GM12801 (cell line): Measurements from ENCODE around the gene NSMF.

Experiments
- TF ChIP-seq, protein P1 (sequence below): IDR thresholded peaks from one replicate; pipeline ENCODE4 v1.5.1; 2011; ENCODE audit warnings: control low read depth; ENCODE audit not compliant: insufficient read length; ENCODE audit errors: extremely low read depth

Gene NSMF

DNA sequence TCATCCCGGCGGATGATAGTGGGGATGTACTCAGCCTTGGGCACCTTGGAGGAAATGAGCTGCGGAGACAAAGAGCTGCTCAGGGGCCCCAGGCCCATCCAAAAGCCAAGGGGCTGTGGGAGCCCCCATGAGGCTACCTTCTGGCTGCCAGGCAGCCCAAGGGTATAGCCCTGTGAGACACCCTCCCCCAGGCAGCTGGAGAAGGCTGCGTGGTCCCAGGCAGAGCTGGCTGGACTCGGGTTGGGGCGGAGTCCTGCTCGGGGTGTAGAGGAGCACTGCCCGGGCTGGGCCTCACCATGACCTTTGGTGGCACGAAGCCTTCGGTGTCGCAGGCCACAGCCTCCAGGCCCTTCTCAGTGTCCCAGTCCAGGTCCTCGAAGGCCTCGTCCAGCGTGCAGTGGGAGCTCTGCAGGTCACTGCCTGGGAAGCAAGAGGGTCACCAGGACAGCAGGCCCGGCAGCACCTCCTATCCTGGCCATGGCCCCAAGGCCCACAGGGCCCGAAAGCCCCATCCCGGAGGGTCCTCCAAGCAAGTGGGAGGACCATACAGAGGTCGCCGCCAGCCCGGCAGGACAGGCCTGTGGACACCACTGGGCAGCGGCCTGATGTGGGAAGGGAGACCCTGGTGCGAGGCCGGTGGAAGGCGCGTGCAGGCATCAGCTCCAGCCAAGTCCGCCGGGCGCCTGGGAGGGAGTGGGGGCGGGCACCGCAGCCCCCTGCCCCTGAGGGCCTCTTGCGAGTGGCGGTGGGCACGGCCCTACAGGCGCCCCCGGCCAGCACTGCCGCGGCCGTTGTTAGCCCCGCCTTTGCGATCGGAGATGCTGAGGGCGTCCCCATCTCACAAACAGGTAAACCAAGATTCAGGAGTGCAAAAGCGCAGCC lies 6.1 kb downstream of the NSMF start:
- TF ChIP-seq, protein P1, sequence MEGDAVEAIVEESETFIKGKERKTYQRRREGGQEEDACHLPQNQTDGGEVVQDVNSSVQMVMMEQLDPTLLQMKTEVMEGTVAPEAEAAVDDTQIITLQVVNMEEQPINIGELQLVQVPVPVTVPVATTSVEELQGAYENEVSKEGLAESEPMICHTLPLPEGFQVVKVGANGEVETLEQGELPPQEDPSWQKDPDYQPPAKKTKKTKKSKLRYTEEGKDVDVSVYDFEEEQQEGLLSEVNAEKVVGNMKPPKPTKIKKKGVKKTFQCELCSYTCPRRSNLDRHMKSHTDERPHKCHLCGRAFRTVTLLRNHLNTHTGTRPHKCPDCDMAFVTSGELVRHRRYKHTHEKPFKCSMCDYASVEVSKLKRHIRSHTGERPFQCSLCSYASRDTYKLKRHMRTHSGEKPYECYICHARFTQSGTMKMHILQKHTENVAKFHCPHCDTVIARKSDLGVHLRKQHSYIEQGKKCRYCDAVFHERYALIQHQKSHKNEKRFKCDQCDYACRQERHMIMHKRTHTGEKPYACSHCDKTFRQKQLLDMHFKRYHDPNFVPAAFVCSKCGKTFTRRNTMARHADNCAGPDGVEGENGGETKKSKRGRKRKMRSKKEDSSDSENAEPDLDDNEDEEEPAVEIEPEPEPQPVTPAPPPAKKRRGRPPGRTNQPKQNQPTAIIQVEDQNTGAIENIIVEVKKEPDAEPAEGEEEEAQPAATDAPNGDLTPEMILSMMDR = no peak

DNA sequence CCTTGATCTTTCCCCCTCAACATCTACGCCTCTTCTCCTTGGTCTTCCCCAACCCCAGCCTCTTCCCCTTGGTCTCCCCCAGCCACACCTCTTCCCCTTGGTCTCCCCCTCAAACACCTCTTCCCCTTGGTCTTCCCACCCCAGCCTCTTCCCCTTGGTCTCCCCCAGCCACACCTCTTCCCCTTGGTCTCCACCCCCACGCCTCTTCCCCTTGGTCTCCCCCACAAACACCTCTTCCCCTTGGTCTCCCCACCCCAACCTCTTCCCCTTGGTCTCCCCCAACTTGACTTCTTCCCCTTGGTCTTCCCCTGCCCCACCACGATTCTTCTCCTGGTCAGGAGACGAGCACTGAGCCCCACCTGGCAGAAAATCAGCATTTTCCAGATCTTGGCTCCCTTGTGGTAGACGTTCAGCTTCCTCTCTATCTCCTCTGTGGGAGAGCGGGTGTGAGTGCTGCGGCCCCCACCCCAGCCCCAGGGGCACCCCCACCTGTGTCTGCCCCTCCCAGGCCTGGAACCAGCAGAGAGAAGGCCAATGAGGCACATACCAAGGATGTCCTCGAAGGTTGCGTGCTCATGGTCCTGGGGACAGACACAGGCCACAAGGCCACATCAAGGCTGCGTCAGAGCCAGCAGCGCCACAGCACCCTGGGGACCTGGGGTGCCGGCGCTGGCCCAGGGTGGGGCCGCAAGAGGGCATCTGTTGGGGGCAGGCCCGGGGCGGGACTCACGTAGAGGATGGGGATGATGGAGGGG lies 7.0 kb downstream of the NSMF start:
- TF ChIP-seq, protein P1 = no peak

DNA sequence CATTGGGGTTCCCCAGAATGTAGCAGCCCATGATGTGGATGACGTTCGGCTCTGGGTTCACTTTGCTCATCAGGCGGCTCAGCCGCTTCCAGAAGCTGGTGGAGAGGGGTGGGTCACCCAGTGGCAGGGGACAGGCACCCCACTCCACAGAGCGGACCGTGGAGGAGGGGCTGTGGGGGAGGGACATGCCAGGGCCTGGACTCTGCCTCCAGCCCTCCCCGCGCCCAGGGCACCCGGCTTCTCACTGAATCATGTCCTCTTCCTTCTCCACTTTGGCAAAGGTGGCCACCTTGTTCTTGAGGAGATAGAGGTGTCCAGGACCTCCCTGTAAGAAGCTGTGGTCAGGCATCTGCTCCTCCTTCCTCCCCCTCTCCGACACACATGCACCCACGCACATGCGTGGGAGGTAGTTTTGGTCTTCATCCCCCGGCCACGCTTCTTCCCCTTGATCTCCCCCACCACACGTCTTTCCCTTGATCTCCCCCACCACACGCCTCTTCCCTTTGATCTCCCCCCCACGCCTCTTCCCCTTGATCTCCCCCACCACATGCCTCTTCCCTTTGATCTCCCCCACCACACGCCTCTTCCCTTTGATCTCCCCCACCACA lies 9.1 kb downstream of the NSMF start:
- TF ChIP-seq, protein P1 = no peak

DNA sequence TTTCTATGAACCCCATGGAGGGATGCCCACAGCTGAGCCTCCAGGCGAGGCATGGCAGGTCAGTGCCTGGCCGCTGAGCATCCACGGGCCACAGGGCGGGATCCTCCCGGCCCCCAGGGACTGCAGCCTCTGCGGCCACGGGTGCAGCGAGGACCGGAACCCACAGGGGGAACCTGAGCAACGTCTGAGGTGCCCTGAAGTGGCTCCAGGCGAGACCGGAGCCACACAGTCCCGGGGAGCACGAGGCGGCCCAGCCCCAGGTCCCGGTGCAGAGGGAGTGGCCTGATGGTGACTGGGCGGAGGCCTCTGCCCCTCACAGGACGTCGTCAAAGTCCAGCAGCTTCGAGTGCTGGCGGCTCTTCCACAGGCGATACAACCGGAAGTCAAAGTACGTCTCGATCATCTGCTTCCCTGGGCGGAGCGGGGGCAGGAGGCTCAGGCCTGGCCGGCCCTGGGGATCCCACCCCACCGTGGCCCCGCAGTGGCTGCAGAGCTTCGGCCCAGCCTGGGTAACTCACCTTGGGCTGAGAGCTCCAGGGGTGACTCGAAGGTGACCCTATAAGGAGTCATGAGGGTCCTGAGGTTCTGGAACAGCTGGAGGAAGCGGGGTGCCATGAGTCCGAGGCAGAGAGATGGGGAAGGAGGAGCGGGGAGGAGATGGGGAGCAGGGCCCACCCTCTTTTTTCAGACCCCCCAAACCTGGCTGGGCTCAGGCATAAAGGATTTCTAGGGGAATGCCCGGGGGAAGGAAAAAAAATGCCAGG lies 9.9 kb downstream of the NSMF start:
- TF ChIP-seq, protein P1 = no peak

DNA sequence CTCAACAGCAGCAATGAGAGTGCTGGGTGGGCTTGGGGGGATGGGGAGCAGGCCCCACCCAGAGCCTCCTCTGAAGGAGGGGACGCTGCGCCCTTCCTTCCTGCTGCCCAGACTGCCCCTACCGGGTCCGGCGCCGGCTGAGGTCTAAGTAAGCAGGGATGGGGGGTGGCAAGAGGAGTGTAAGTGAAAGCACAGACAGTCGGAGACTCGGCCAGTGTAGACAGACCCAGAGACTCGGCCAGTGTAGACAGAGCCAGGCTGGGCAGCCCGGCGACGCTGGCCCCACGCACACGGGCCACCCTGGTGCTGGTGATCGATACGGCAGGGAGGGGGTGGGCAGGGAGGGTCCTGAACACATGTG lies 10.6 kb downstream of the NSMF start:
- TF ChIP-seq, protein P1 = no peak

DNA sequence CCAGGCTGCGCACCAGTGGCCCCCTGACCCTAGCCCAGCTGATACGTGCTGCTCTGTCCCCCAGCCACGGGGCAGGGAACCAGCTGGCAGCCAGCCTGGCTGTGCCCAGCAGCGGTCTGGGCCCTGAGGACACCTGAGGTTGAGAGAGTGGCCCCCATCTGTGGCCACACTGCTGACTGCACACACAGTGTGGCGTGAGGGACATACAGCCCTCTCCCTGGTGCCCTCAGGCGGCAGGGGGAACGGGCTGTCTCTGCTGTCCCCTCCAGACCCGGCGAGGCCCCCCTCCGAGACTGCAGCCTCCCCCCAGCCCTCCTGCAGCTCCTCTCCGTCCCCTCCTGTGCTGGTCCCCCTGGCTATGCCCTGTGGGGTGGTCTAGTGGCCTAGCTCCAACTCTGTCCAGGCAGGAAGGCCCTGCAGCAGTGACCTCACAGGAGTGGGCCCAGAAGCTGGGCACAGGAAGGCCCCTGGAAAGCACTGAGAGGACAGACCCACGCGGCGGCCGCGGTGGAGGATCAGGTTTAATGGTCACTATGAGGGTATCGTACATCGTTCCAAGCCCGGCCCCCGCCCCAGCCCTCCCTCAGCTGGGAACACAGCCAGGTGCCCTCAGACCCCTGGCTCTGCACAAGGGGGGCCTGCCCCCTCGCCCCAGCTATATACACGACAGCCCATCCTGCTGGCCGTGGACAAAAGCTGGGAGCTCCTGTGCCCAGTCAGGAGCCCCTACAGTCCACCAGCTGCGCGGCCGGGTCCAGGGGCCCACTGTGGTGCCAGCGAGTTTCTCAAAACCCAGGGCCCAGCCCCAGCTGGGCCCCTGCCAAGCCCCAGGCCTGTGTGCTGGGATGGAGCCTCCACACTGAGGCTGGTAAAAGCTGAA lies 11.2 kb downstream of the NSMF start:
- TF ChIP-seq, protein P1 = no peak
